Activated CD8-positive, alpha-beta memory T cell treated with anti-CD3 and anti-CD28 coated beads for 4 hours (primary cell): Measurements from ENCODE around the gene PPP1CB.

ENCODE experiments used
- DNase-seq, 2 donors: peaks; one replicate each; pipeline ENCODE4 v3.0.0-alpha.2; 2020; ENCODE audit warnings: low read depth in 2 of 2

Gene PPP1CB

GRCh38 chr2:28745225-28745624, 6.4 kb upstream of the PPP1CB start:
- no peak for DNase-seq

- DNase-seq, result no peak
These were observed 5.8 kb upstream of the PPP1CB start for GRCh38 chr2:28745876-28746275.

DNA sequence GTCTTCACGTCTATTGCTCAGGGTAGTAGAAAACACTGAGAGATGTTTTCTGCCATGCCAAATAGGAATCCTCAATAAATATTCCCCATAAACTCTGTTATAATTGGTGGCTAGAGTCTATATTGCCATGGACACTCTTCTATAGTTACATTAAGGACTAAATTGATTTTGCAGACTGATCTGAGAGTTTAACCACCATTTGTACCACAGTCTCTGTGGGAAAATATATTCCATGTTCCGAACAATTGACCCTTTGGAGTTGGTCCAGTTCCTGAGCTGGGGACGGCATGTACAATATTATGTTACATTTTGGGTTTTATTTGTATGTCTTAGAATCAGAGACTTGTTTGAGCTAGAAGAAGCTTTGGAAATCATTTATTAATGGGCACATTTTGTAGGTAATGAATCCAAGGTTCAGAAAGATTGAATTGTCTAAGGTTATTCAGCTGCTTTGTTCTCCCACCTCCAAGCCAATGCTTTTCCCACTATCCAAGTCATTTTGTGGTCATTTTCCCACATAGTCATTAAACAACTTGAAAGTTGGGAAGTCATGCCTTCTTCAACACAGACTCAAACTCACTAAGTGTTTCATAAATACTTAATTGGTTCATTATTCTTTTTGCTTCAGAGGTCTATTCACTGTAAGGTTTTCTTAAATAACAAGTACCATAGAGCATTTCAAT, 5.1 kb upstream of the PPP1CB start:
- DNase-seq, result no peak

GRCh38 chr2:28747714-28748113, 3.9 kb upstream of the PPP1CB start:
- DNase-seq, result no peak

- no peak for DNase-seq
These were observed 3.5 kb upstream of the PPP1CB start for GRCh38 chr2:28748176-28748575.

GRCh38 chr2:28748941-28749340, 2.7 kb upstream of the PPP1CB start:
- no peak for DNase-seq

DNA sequence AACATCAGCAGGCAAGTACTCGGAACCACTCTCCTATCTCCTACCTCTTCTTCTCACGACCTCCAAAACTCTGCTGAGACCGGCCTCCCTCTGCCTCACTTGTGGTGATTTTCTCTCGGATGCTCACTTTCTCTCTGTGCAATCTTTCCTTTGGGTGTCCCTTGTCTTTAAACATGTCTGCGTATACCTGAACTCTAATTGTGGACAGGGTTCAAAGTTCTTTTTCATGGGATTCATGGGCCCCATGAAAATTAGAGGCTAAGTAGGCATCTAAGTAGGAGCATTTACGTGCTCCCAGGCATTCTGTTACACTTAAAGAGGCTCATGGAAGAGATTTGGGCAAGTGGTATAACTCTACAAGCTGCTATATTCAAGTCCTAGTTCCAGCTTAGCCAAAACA, 2.1 kb upstream of the PPP1CB start:
- no peak for DNase-seq

GRCh38 chr2:28750316-28751251, 1.0 kb upstream of the PPP1CB start:
- DNase-seq, result peak; percentile 5 to 25

DNA sequence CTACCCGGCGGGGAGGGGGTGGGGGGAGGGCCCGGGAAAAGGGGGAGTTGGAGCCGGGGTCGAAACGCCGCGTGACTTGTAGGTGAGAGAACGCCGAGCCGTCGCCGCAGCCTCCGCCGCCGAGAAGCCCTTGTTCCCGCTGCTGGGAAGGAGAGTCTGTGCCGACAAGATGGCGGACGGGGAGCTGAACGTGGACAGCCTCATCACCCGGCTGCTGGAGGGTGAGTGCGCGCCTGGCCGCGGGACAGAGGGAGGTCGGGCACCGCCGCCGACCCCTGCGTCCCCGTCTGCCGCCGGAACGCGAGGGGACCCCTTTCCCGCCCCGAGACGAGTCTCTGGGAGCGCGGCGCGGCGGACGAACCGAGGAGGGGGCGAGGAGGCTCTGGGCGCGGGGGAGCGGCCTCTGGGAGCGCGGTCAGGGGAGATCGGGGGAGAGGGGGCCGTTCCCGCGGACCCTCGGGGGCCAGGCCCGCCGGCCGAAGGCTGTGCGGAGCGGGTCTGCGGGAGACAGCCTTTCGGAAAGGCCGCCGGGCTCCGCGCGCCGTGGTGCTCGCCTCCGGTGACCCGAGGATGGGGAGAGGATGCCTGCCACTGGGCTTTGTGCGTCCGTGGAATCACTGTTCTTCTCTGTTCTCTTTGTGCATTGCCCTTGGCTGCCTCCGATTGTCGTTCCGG, 463 bp downstream of the PPP1CB start:
- DNase-seq, result peak in 1 of 2 donors; percentile 6

DNA sequence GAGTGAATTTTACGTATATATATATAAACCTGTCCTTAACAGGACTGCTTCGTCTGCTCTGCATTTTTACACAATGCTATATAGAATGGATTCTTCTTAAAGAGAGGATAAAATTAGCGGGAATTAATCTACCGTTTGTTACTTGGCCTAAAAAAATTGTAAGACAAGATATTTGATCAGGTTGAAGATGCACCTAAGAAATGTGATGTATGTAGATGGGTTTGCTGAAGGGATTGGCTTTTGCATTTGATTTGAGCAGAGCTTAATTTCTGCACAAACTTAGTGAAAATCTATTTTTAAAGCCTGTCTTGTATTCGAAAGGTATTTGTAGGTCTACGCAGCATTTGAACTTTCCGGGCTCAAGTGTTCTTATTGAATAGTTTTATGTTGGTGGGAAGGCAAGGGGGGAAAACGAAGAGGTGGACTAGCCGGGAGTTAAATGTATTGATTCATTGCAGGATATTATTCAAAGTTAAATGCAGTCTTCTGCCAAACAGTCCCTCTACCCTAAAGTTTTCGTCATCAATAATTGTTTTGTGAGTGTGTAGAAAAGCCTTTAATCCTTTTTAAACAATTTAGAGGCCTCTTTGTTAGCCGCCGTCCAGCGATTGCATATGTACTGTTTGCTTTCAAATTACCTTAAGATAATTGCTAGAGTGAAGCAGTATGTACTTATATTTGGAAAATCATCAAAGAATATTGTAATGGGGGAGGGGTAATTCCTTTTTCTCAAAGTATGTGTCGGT, 1.2 kb downstream of the PPP1CB start:
- no peak for DNase-seq

DNA sequence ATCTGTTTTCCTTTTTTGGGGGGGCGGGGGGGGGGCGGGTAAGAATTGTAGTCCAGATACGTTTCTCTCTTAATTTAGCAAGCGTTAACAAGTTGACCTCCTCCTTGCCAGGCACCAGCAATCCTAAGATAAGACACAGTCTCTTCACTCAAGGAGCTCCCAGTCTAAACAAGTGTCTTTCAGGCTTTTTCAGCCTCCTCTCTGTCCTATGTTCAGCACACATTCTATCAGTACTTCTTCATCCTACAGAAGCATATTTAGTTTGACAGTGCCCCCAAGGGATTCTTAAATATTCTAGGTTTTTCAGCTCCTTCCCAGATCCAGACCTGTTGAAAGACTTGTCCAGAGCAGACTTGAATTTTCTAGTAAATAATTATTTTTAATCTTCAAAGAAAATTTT, 2.7 kb downstream of the PPP1CB start:
- DNase-seq, result no peak

DNA sequence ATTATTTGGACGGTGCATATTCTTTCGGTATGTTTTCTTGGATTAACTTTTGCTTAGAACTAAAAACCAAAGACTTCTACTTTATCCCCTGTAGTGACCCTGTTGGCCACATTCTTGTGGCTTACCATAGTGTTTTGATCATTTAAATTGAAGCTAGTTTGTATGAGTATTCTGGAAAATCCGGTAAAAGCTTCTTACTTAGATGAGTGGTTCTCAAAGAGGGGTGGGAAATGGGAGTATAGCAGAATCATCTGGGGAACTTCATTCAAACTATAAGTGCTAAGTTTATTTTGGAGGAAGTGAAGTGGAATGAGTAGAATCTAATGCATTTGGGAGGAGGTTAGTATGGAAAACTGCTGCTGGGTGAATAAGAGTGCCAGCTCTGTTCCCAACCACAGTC, 3.8 kb downstream of the PPP1CB start:
- no peak for DNase-seq

- DNase-seq, result no peak
These were observed 6.8 kb downstream of the PPP1CB start for GRCh38 chr2:28758459-28758858.

DNA sequence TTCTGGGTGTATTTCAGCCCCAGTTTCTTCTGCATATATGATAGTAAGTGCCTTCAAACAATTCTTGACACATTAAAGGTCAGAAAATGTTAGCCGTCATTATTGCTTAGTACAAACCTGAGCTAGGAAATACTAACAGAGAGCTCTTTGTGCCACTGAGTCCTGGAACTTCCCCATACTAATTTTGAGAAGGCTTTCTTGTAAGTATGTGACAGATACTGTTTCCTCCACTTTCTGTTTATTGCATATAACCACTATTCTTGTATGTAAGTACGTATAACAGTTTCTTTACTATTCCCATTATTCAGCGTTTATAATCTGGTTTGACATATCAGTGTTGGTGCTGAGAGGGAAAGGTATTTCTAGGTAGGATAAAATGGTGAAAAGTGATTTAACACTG, 9.8 kb downstream of the PPP1CB start:
- DNase-seq, result no peak

GRCh38 chr2:28764909-28765711, 13.5 kb downstream of the PPP1CB start:
- DNase-seq, result no peak

GRCh38 chr2:28766070-28766469, 14.4 kb downstream of the PPP1CB start:
- no peak for DNase-seq

GRCh38 chr2:28767337-28767736, 15.7 kb downstream of the PPP1CB start:
- no peak for DNase-seq

- no peak for DNase-seq
These were observed 16.8 kb downstream of the PPP1CB start for GRCh38 chr2:28768422-28768821.

GRCh38 chr2:28768952-28769351, 17.3 kb downstream of the PPP1CB start:
- no peak for DNase-seq

GRCh38 chr2:28772351-28772750, 20.7 kb downstream of the PPP1CB start:
- DNase-seq, result no peak

DNA sequence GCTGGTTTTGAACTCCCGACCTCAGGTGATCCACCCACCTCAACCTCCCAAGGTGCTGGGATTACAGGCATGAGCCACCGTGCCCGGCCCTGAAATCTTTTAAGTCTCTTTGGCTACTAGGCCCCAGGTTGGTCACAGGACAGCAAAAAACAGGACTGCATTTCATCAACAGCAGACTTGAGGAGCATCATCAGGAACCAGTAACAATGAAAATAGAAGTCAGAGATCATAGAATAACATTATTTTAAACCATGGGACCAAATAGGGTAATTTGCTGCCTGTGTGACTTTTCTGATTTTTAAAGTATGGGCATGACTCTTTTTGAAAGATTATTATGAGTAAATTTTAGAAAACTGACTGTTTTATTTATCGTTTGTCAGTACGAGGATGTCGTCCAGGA, 24.8 kb downstream of the PPP1CB start:
- no peak for DNase-seq
